ENCODE measurements around the gene DDC.

GRCh38 chr7:50409856-50410745 lies 155.1 kb downstream of the DDC start:
- no peak for TF ChIP-seq EZH2phosphoT487 (IDR thresholded peaks at IDR 0.05; ENCODE audit: borderline replicate concordance)
- TF ChIP-seq, protein P1, sequence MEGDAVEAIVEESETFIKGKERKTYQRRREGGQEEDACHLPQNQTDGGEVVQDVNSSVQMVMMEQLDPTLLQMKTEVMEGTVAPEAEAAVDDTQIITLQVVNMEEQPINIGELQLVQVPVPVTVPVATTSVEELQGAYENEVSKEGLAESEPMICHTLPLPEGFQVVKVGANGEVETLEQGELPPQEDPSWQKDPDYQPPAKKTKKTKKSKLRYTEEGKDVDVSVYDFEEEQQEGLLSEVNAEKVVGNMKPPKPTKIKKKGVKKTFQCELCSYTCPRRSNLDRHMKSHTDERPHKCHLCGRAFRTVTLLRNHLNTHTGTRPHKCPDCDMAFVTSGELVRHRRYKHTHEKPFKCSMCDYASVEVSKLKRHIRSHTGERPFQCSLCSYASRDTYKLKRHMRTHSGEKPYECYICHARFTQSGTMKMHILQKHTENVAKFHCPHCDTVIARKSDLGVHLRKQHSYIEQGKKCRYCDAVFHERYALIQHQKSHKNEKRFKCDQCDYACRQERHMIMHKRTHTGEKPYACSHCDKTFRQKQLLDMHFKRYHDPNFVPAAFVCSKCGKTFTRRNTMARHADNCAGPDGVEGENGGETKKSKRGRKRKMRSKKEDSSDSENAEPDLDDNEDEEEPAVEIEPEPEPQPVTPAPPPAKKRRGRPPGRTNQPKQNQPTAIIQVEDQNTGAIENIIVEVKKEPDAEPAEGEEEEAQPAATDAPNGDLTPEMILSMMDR (conservative IDR thresholded peaks at IDR 0.05; ENCODE audit: low read length) = no peak

Measured in Loucy (cell line).